ENCODE results near the gene PPP2R2C. TPM values are rescaled to one million over a fixed set of nuclear protein-coding genes. Genes with fewer than 3 reads are reported as not detected.

PPP2R2C gene
- total and polyA plus RNA-seq, 2 donors (not counting 1 experiment from before 2014, with no cell fraction given), result 0.10 to 0.17 TPM

DNA sequence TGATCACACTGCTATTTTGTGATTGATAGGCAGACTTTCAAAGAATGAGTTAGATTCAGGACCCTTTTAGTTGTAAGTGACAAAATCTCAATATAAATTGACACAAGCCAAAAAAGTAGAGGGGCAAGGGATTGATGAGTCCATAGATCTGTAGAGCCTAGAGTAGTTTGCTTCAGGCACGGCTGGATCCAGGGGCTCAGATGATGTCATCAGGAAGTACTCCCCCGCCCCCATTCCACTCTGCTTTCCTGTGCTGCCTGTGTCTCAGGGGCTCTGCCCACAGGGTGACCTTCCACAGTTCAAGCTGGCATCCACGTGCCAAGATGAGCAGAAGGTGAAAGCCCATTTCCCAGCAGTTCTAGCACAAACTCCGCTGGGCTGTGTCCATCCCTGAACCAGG lies 189.1 kb downstream of the PPP2R2C start:
- H3K4me1 ChIP-seq (ENCODE audit: control insufficient read depth, extremely low read depth, insufficient read depth, low read length), result peaks cover 8% of the 10 kb centered on the region
- no peaks in the 10 kb centered on the region for H3K9me3 ChIP-seq (ENCODE audit: control insufficient read depth, insufficient read depth, low read depth, low read length)
- DNase-seq (ENCODE audit: low read depth in 2 of 2), result no peak
- H3K79me2 ChIP-seq (ENCODE audit: control insufficient read depth, insufficient read depth, low read length), result no peaks in the 10 kb centered on the region
- no peaks in the 10 kb centered on the region for H3K36me3 ChIP-seq (ENCODE audit: control insufficient read depth, insufficient read depth, low read length)
- H3K4me2 ChIP-seq (ENCODE audit: extremely low read depth, insufficient read depth, low read length), result no peak overlapping the region
- H3K4me3 ChIP-seq (replicated peaks in 1 of 4; ENCODE audit: control extremely low read depth in 1 of 4, insufficient read depth in 1 of 4, low read depth in 3 of 4, low read length in 4 of 4), result no peak overlapping the region
- no peak for TF ChIP-seq EZH2 (IDR thresholded peaks at IDR 0.05; ENCODE audit: low read length, missing control alignments)
- TF ChIP-seq, protein P1, sequence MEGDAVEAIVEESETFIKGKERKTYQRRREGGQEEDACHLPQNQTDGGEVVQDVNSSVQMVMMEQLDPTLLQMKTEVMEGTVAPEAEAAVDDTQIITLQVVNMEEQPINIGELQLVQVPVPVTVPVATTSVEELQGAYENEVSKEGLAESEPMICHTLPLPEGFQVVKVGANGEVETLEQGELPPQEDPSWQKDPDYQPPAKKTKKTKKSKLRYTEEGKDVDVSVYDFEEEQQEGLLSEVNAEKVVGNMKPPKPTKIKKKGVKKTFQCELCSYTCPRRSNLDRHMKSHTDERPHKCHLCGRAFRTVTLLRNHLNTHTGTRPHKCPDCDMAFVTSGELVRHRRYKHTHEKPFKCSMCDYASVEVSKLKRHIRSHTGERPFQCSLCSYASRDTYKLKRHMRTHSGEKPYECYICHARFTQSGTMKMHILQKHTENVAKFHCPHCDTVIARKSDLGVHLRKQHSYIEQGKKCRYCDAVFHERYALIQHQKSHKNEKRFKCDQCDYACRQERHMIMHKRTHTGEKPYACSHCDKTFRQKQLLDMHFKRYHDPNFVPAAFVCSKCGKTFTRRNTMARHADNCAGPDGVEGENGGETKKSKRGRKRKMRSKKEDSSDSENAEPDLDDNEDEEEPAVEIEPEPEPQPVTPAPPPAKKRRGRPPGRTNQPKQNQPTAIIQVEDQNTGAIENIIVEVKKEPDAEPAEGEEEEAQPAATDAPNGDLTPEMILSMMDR (conservative IDR thresholded peaks at IDR 0.05 in 1 of 2, IDR thresholded peaks at IDR 0.05 in 1 of 2; ENCODE audit: low read depth in 1 of 2, low read length in 2 of 2), result no peak
- no peak overlapping the region for H3K27ac ChIP-seq (ENCODE audit: insufficient read depth, low read length)
- no peaks in the 10 kb centered on the region for H4K20me1 ChIP-seq (ENCODE audit: control insufficient read depth, extremely low read depth, insufficient read depth, low read length)
- no peak overlapping the region for H3K9ac ChIP-seq (ENCODE audit: insufficient read depth, low read length)
- no peak overlapping the region for H2AFZ ChIP-seq (ENCODE audit: low read length)
- no peaks in the 10 kb centered on the region for H3K27me3 ChIP-seq (ENCODE audit: control insufficient read depth, insufficient read depth, low read length)

DNA sequence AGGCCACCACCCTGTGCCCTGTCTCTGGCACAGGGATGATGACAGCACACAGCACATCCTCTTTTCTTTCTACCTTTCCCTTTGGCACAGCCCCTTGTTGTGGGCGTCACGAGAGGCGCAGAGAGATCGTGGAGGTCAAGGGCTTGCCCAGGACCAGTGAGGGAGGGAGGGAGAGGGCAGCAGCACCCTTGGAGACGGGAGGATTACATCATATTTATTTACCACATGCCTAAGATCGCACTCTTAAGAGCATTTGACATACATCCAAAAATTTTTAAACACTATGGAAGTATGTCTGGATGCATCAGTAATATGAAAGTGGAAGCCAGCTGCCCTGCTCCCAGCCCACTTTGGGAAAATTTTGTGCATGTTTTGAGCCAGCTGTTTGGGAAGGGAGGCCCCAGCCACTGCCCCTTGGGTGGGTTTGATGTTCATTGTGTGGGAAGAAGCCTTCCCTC lies 190.1 kb downstream of the PPP2R2C start:
- Histone ChIP-seq H3K4me2 (ENCODE audit: extremely low read depth, insufficient read depth, low read length) (no peak overlapping the region), H3K36me3 (ENCODE audit: control insufficient read depth, insufficient read depth, low read length) (peaks cover 2% of the 10 kb centered on the region), H3K4me1 (ENCODE audit: control insufficient read depth, extremely low read depth, insufficient read depth, low read length) (peaks cover 8% of the 10 kb centered on the region), H3K9ac (ENCODE audit: insufficient read depth, low read length) (no peak overlapping the region), H3K9me3 (ENCODE audit: control insufficient read depth, insufficient read depth, low read depth, low read length) (no peaks in the 10 kb centered on the region), H2AFZ (ENCODE audit: low read length) (no peak overlapping the region), H3K27ac (ENCODE audit: insufficient read depth, low read length) (no peak overlapping the region), H3K27me3 (ENCODE audit: control insufficient read depth, insufficient read depth, low read length) (no peaks in the 10 kb centered on the region), H3K4me3 (replicated peaks in 1 of 4; ENCODE audit: control extremely low read depth in 1 of 4, insufficient read depth in 1 of 4, low read depth in 3 of 4, low read length in 4 of 4) (no peak overlapping the region), H3K79me2 (ENCODE audit: control insufficient read depth, insufficient read depth, low read length) (no peaks in the 10 kb centered on the region), H4K20me1 (ENCODE audit: control insufficient read depth, extremely low read depth, insufficient read depth, low read length) (no peaks in the 10 kb centered on the region)
- TF ChIP-seq, protein P1 (conservative IDR thresholded peaks at IDR 0.05 in 1 of 2, IDR thresholded peaks at IDR 0.05 in 1 of 2; ENCODE audit: low read depth in 1 of 2, low read length in 2 of 2), result no peak
- no peak for TF ChIP-seq EZH2 (IDR thresholded peaks at IDR 0.05; ENCODE audit: low read length, missing control alignments)
- peak; percentile 37 to 66 for DNase-seq (ENCODE audit: low read depth in 2 of 2)

DNA sequence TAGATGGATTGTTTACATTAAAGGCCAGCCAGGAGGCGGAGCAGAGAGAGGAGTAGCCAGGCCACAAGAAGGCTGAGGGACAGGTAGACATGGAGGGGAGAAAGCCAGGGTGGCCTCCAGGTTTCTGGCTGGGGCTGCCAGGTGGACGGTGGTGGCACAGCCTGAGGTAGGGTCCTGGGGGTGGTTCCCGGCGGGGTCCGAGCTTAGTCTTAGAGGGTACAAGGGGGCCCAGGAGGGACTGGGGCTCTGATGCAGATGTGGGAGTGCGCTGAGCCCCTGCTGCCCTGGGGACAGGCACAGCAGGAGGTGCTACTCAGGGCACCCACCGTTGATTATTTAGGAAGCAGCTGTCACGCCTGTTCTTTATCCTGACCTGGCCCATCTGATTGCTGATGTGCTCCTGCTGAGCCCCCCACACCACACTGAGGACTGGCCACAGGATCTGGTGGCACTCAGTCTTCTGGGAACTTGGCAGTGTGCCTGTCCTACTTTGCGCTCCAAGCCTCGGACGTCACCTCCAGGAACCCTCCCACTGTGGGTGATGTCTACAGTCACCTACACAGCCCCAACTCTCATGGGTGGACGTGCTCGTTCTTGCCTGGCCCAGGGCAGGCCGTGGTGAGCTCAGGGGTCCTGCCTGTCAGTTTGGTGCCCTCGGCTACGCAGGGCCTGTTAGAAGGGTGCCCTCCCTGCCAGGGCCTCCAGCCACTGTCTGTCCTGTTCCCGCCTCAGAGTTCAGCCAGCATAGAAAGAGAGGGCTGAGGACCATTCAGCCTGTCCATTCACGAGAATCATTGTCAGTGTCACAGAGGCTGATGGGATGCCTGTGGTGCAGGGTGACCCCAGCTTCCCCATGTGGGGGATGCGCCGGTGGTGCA lies 190.7 kb downstream of the PPP2R2C start:
- no peaks in the 10 kb centered on the region for H4K20me1 ChIP-seq (ENCODE audit: control insufficient read depth, extremely low read depth, insufficient read depth, low read length)
- no peaks in the 10 kb centered on the region for H3K27me3 ChIP-seq (ENCODE audit: control insufficient read depth, insufficient read depth, low read length)
- no peak overlapping the region for H3K4me2 ChIP-seq (ENCODE audit: extremely low read depth, insufficient read depth, low read length)
- no peak overlapping the region for H3K27ac ChIP-seq (ENCODE audit: insufficient read depth, low read length)
- no peak overlapping the region for H3K4me3 ChIP-seq (replicated peaks in 1 of 4; ENCODE audit: control extremely low read depth in 1 of 4, insufficient read depth in 1 of 4, low read depth in 3 of 4, low read length in 4 of 4)
- H2AFZ ChIP-seq (ENCODE audit: low read length), result no peak overlapping the region
- H3K9me3 ChIP-seq (ENCODE audit: control insufficient read depth, insufficient read depth, low read depth, low read length), result no peaks in the 10 kb centered on the region
- no peak for TF ChIP-seq EZH2 (IDR thresholded peaks at IDR 0.05; ENCODE audit: low read length, missing control alignments)
- TF ChIP-seq, protein P1 (conservative IDR thresholded peaks at IDR 0.05 in 1 of 2, IDR thresholded peaks at IDR 0.05 in 1 of 2; ENCODE audit: low read depth in 1 of 2, low read length in 2 of 2), result no peak
- peaks cover 2% of the 10 kb centered on the region for H3K36me3 ChIP-seq (ENCODE audit: control insufficient read depth, insufficient read depth, low read length)
- no peak for DNase-seq (ENCODE audit: low read depth in 2 of 2)
- H3K9ac ChIP-seq (ENCODE audit: insufficient read depth, low read length), result no peak overlapping the region
- H3K79me2 ChIP-seq (ENCODE audit: control insufficient read depth, insufficient read depth, low read length), result no peaks in the 10 kb centered on the region
- peaks cover 8% of the 10 kb centered on the region for H3K4me1 ChIP-seq (ENCODE audit: control insufficient read depth, extremely low read depth, insufficient read depth, low read length)
